ENCODE results near the gene SWAP70.
"Not testable (repeated sequence)": the region's sequence is repeated elsewhere in the genome, so short reads cannot be mapped to it uniquely, and the experiment has no call there.

The SWAP70 gene

DNA sequence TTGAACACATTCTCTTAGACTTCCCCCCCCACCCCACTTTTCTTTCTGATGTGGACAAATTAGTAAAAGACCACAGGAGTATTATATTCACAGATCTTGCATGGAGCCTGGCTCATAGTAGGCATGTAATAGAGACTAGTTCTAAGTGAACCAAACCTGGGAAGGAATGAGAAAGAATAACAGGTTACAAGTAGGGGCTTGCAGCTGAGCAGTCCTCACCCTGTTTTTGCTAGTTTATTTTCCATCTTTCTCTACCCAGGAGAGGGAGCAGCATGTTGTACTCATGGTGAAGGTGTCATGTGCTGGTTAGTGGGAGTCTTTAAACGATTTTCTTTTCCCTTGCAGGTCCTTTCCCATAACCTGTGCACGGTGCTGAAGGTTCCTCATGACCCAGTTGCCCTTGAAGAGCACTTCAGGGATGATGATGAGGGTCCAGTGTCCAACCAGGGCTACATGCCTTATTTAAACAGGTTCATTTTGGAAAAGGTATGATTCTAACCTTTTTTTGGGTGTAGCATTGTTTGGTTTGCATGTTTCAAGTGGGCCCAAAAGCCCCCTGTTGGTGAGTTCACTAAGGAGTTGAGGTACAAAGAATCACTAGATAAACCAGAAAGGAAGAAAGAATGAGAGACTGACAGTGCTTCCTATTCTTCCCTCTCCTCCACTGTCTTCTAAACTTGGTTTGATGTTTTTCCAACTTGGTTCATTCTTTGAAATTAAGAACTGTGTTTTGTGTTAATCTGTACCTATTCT is 30.1 kb downstream of the SWAP70 start:
- DNase-seq = no peak

DNA sequence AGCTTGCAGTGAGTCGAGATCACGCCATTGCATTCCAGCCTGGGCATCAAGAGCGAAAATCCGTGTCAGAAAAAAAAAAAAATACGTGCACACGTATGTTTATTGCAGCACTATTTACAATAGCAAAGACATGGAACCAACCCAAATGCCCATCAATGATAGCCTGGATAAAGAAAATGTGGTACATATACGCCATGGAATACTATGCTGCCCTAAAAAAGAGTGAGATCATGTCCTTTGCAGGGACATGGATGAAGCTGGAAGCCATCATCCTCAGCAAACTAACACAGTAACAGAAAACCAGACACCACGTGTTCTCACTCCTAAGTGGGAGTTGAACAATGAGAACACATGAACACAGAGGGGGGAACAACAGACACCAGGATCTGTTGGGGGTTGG is 31.4 kb downstream of the SWAP70 start:
- DNase-seq = not testable (repeated sequence)

DNA sequence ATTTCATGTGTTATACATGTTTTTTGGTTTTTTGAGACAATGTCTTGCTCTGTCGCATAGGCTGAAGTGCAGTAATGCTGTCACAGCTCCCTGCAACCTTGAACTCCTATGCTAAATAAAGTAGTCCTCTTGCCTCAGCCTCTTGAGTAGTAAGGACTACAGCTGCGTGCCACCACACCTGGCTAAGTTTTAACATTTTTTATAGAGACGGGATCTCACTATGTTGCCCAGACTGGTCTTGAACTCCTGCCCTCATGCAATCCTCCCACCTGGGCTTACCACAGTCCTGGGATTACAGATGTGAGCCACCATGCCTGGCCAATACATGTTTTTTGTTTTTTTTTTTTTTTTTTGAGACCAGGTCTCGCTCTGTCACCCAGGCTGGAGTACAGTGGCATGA is 33.9 kb downstream of the SWAP70 start:
- DNase-seq = no peak

DNA sequence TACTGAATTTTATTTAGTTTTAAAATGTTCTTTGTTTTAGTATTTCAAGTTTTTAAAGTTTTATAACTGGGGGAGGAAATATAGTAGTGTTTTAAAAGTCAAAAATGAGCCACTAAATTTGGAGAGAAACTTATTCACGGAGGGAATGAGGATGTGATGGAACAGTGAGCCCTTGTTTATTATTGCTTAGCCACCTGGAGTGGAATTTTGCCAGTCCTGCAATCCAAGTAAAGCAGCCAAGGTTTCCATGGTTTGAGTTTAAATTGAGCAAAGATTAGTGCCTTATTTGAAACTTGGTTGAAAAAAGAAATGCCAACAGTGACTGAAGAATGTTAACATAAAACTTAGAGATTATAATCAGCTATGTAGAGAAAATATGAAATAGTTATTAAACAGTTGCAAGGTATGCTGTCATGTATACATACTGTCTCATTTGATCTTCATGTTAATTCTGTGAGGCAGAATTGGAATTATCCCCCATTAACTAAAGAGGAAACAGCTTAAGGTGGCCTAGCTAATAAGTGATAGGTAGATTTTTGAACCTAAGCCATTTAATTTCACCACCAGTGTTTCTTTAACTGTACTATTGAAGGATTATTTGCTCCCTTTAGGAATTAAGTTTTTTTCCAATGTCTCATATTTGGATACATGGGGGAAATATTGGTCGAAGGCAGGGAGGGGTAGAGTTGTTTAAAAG is 36.4 kb downstream of the SWAP70 start:
- DNase-seq = no peak

DNA sequence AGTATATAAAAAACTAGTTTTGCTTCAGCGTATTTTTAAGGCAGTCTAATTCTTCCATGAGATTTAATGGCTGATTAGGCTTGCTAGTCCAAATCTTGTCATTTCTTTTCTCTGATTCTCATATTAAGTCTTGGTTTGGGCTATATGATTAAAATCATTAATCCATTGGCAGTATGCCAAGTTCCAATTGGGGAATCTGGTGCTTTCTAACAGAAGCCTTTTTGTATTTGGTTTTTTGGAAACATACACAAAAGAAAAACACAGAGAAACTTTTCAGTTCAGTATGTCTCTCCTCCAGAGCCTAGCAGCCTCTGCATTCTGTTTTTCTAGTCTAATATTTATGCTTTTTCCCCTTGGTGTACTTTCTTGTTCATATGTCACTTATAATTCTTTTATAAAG is 37.9 kb downstream of the SWAP70 start:
- no peak for DNase-seq

DNA sequence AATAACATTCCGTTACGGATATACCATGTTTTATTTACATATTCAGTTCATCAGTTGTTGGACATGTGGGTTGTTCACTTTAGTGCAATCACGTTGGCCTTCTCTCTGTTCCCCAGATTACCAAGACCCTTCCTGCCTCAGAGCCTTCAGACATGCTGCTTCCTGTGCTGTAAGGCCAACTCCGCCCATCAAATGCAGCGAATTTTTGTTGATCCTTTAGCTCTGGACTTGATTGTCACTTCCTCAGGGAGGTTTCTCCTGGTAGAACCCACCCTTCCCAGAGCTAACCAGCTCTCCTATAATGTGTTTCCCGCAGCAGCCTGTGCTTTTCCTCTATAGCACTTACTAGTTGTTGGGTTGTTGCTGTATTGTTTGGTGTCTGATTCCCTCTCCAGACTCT is 39.4 kb downstream of the SWAP70 start:
- no peak for DNase-seq

DNA sequence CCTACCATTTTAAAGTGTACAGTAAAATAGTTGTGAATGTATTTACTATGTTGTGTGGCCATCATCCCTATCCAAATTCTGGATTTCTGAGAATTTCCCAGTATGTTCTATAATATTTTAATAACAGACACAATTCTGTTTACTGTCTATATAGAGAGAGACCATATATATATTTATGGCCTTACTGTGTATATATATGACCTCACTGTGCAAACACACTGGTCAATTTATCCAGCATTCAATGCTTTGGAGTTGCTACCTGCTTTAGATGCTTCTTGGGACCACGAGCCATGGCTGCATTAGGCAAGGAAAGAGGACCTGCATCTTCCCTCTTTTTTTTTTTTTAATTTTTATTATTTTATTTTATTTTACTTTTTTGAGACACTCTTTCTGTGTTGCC is 40.2 kb downstream of the SWAP70 start:
- DNase-seq = no peak

DNA sequence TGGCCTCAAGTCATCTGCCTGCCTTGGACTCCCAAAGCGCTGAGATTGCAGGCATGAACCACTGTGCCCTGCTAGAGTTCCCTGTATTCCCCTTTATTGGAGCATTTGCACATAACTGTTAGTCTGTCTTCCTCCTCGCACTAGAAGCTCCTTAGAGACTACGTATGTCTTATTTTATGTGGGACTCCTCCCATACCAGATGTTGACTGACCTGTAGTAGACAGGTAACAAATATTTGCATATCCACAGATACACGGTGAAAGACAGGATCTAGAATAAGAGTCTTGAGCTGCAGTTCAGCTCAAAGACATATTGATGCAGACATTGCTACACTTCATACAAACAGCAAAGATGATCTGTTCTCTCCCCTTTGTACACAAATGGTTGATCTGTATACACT is 40.7 kb downstream of the SWAP70 start:
- no peak for DNase-seq

DNA sequence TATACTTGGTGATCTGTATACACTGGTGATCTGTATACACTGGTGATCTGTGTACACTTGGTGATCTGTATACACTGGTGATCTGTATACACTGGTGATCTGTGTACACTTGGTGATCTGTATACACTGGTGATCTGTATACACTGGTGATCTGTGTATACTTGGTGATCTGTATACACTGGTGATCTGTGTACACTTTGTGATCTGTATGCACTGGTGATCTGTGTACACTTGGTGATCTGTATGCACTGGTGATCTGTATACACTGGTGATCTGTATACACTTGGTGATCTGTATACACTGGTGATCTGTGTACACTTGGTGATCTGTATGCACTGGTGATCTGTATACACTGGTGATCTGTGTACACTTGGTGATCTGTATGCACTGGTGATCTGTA is 41.5 kb downstream of the SWAP70 start:
- not testable (repeated sequence) for DNase-seq

DNA sequence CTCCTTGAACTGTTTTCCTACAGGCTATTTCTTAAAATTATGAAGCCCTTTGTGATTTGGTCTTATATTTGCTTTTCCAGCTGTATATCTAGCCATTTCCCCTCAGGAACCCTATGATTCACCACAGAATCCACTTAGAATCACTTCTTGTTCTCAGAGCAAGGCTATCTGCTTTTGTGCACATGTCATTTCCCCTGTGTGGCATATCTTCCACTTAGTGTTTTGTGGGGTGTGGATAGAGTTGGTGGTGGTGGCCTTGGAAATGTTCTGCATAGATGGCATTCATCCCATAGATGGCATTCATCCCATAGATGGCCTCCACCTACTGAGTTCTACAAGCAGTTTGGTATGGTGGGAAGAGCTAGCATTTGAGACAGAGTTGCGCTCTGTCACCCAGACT is 44.7 kb downstream of the SWAP70 start:
- no peak for DNase-seq

DNA sequence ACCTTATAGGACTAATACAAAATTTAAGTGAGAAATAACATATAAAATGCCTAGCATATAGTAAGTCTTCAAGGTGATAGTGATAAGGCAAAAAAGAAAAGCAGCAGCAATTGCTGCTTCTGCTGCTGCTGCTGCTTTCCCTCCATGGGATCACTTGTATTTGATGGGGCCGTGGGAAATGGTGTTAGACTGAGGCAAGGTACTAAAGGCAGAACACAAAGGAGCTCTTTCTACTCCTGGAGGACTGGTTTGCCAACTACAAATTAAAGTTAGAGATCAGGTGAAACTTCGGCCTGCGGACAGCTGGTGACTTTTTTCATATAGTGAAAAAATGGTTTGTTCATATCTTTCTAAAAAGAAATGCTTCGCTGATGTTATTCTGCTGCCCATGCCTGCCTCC is 46.3 kb downstream of the SWAP70 start:
- DNase-seq = no peak

DNA sequence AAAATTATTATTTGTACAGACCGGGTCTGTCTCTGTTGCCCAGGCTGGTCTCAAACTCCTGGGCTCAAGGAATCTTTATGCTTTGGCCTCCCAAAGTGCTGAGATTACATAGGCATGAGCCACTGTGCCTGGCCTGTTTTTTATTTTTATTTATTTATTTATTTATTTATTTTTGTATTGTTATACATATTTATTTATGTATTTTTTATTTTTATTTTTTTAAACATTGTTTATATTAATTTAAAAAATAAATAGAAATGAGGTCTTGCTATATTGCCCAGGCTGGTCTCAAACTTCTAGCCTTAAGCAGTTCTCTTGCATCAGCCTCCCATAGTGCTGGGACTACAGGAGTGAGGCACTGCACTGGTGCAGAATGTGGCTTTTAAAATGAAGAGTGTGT is 47.0 kb downstream of the SWAP70 start:
- DNase-seq = no peak

DNA sequence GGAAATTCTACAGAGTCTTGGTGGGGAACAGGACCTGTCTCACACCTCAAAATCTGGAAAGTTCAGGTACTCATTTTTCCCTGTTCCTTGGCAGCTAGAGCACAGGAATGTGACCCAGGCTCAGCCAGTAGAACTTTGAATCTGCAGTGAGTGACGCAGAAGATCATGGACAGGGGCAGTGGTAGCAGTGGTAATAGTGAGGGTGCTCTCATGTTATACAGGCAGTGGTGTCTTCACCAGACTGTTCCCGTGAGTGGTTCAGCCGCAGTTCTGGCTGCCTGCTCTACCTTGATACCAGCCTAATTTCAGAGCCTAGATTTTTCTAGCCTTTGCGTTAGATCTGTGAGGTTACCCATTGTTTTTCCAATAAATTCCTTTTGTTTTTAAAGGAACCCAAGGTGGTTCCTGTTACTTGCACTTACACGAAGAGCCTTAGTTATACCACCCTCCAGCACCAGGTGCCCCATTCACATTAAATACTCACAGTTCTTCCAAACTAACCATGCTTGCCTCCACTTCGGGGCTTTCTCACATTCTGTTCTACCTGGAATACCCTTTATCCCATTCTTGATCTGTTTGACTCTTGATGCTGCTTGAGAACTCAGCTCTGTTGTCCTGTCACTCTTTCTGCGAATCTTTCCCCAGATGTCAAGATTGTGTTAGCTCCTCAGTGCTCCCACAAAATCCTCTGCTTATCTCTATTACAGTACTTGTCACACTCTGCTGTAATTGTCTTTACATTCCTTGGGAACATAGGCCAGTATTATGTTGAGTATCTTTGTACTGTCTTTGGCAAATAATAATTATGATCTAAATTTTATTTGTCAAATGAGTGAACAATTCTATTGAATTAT is 47.8 kb downstream of the SWAP70 start:
- DNase-seq = no peak

DNA sequence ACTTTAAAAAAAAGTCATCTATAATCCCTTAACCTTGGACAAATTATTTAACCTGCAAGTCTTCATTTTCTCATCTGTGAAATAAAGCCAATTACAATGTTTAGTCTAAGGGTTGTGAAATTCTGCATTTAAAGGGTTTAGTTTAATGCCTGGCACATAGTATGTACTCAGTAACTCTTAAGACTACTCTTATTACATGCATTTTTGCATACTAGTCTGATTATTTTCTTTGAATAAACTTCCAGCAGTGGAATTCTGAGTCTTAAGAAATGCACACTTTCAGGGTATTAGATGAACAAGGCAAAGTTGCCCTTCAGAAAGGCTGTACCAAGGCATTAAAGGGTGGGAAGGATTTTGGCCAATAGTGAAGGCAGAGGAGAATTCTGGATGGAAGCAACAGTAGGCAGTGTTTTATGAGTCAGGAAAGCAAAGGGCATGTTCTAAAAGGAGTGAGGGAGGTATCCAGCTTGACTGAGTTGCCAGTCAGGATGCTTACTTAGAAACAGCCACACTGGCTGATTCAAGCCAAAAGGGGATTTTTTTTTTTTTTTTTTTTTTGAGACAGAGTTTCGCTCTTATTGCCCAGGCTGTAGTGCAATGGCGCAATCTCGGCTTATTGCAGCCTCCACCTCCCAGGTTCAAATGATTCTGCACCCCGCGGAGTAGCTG is 50.5 kb downstream of the SWAP70 start:
- DNase-seq = no peak

DNA sequence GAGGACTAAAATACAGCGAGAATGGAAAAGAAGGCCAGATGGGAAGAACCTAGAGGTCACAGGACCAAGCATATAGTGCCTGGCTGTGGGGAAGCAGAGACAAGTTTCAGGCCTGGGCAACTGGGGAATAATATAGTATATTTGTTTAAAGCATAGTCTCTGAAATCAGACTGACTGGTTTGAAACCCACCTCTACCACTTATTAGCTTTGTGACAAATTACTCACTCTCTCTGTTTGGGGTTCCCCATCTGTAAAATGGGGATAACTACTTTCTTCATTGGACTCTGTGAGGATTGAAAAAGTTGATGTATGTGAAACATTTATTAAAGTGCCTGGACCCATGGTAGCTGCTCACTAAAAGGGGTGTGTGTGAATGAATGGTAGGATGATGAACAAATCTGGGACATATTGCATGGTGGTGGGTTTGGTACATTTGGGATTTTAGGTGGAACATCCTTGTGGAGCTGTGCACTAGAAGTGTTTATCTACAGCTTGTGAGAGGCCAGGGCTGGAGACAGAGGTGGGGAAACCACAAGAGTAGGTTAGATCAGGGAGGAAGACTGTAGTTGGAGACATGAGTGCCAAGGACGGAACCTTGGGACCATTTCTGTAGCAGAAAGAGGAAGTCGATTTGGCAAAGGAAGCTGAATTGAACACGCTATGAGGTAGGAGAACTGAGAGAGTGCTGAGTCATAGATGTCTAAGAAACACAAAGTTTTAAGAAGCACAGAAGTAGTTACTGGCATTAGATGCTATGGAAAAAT is 52.6 kb downstream of the SWAP70 start:
- DNase-seq = peak; percentile 44

DNA sequence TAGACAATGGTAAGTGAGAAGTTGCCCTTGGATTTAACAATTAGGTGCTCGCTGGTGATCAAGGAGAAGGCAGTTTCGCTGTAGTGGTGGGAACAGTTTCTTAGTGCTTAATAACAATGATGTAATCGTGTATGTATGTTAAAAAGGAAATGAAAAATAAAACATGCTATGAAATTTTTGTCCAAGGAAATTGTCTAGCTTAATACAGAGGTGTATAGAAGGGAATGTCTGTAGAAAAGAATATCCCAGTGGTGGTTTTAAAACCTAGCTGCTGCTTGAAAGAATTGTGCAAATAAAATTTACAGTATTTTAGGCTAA is 53.1 kb downstream of the SWAP70 start:
- DNase-seq = no peak

DNA sequence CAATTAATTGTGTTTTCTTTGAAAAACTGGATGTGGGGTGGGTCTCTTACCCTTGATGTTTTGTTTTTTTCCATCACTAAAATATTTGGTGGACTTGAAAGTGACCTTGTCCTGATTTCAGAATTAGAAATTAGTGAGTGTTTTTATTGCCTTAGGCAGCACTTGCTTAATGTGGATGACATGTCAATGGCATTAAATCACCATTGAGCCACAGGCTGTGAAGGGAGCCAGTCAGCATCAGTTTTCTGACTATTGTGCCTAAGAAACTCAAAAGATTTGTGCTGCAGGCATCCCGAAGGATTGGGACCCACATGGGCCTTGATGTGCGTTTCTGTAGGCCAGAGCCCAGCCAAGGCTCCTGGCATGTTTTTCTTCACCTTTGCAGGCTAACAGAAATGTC is 53.8 kb downstream of the SWAP70 start:
- DNase-seq = no peak

DNA sequence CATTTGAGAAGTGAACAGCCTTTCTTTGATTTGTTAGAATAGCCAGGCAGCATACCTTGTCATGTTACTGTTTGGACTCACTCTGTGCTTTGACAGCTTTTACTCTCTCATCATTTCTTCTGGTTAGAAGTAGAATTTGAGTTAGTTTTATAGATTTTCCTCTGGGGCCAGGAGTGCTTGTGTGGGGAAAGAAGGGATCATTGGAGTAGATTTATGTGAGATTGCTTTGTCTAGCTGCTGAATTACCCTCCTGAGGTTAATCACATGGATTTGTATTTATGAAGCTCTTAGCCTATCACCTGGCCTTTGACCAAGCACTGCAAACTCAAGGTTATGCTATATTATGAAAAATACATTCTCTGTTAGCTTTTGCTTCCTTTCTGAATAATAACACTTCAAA is 54.3 kb downstream of the SWAP70 start:
- DNase-seq = no peak

DNA sequence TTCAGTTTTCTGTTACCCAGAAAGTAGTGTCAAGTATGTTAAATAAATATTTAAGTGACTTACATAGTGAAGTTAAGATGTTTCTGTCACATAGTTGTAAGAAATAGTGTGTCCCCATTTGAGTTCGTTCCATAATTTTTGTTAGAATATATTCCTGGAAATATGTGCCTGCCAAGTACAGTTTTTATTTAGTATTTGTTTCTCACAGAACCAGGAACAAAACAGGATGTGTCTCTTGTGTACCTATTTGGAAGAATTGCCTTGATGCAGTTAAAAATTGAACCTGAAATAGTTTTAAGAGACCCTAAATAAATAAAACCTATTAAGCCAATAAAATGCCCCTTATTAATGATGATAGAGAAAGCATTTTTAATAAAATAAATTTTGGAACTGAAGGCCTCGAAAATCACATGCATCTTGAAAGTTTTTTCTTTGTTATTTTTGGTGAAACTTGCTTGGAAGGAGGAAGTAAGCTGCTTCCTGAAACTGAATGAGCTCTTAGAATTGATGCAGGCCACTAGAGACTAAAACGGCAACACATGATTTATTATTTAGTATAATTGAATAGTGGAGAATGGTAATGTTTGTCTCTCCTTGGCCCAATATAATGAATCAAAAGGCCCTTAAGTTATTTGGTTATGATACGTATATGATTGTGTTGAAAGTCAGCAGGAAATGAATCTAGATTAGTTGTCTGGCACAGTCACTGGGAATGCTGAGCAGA is 55.9 kb downstream of the SWAP70 start:
- no peak for DNase-seq

DNA sequence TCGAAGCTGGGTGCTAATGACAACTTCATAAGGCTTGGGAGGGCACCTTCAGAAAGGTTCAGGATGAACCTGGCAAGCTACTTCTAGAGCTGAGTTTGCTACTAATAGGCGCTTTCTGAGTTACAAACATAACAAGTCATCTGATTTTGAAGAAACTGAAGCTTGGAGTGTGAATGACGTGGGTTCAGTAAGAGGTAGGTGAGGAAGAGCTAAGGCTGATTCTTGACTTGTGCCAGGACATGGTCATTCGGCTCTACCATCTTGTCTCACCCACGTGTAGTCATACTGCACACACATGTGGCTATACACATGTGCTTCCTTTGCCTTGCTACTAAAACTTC is 56.4 kb downstream of the SWAP70 start:
- no peak for DNase-seq

DNA sequence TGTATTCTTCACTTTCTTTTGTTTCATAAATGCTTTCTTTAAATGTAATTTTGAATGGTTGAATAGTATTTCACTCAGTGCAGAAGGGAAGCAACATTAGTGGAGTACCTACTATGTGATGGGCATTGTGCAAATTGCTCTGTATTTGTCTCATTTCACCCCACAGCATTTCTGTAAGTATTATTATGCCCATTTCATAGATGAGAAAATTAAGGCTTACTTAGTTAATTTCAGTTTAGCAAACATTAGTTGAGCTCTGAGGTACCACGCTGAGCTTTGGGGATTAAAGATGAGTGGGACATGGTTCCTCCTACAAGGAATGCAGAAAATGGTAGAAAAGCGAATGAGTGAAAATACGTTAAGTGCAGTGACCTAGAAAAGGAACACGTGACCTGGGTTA is 58.1 kb downstream of the SWAP70 start:
- no peak for DNase-seq

DNA sequence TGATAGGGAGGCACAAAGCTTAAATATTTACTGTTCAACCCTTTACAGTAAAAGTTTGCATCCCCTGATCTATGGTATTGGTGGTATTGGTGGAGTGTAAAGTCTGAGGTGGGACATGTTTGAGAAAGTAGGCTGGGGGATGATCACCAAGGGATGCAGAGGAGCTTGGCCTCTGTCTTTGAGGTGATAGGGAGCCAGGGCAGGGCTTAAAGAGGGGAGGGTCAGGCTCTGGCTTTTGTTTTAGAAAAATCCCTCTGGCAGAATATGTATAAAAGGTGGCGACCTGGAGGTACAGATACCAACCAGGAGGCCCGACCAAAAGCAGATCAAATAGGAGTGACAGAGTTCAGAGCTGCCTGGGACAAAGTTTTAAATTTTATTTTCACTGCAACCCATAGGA is 59.0 kb downstream of the SWAP70 start:
- DNase-seq = no peak
